ENCODE data around the gene ZFYVE28.

DNA sequence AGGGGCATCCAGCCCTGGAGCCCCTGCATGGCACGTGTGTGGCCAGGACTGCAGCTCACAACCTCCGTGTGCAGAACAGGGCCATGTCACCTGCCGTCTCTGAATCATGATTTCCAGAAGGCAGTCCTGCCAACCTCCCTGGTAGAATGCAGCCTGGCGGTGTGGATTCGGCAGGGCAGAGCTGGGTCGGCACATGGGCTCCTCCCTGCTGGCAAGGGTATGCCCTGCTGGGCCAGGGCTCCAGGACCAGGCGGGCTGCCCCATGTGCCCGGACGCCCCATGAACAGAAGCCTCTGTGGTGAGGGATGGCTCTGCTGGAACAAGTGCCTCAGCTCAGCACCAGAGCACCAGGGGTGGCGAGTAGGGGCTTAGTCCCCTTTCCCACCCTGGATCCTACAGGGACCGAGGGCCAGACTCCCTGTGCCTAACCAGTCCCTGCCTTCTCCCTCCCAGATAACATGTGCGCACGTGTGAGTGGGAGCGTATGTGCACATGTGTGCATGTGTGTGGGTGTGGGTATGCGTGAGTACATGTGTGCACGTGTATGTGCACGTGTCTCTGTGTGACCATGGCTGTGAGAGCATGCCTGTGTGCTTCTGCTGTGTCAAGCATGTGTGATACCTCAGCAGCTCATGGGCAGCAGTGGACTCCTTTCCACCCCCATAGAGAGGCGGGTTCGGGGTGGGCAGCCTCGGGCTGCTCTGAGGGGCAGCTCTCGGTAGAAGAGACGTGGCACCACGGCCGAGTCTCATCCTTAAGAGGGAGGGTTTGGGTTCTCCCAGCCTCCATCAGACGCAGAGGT is 146.2 kb downstream of the ZFYVE28 start:
- TF ChIP-seq CTCF (IDR thresholded peaks at IDR 0.05) (no peak), POLR2AphosphoS5 (IDR thresholded peaks at IDR 0.05; ENCODE audit: insufficient read depth in 1 of 2, low read depth in 1 of 2) (no peak), POLR2A (IDR thresholded peaks at IDR 0.05) (no peak)

All from vagina (tissue), 2 donors.